Naive thymus-derived CD4-positive, alpha-beta T cell (primary cell): ENCODE measurements around the gene REEP6. TPM values are rescaled to one million over a fixed set of nuclear protein-coding genes. Genes with fewer than 3 reads are reported as not detected.
A peak's percentile ranks its signal among the peaks of the same experiment; 100 is the strongest.

ENCODE experiments used
- ATAC-seq: fragments of 150-1000 bp; cut with Tn5 transposase; 2 replicates; pipeline ENCODE4 v1.10.0; 2021; ENCODE audit warnings: mild to moderate bottlenecking, moderate library complexity
- CTCF ChIA-PET: fragments of 350-600 bp; sonication (Branson Sonifier 250); formaldehyde crosslinking; loops from one replicate; lab custom pipeline; 2021; ENCODE audit warnings: antibody characterized with exemption; lab: Charles Lee
- POLR2A ChIA-PET: fragments of 350-600 bp; sonication (Branson Sonifier 250); formaldehyde crosslinking; loops from one replicate; lab custom pipeline; 2021; ENCODE audit warnings: antibody characterized with exemption, inconsistent platforms; lab: Charles Lee
- DNase-seq, 9 donors: peaks; one replicate each; pipeline versions ENCODE4 v3.0.0 to v3.0.0-alpha.2; 2020 to 2022; ENCODE audit warnings: mixed read lengths in 1 of 9
- H3K27ac ChIP-seq: one replicate; pipeline ENCODE4 v1.7.0; 2013; ENCODE audit warnings: mild to moderate bottlenecking, low read depth, low read length, moderate library complexity
- H3K27me3 ChIP-seq, 2 donors: one replicate each; pipeline ENCODE4 v1.7.0; 2013; ENCODE audit warnings: low read length in 2 of 2, mild to moderate bottlenecking in 2 of 2, moderate library complexity in 2 of 2; ENCODE audit not compliant: control insufficient read depth in 2 of 2, insufficient read depth in 2 of 2
- H3K36me3 ChIP-seq, 3 experiments: 1 replicate in 2 of 3; 2 replicates in 1 of 3; pipeline ENCODE4 v1.7.0; 2013; ENCODE audit warnings: low read length in 3 of 3, mild to moderate bottlenecking in 3 of 3, moderate library complexity in 1 of 3; ENCODE audit not compliant: insufficient read depth in 3 of 3, control insufficient read depth in 2 of 3
- H3K4me1 ChIP-seq, 2 donors: one replicate each; pipeline ENCODE4 v1.7.0; 2013; ENCODE audit warnings: low read length in 2 of 2, mild to moderate bottlenecking in 2 of 2, moderate library complexity in 1 of 2; ENCODE audit not compliant: control insufficient read depth in 2 of 2, insufficient read depth in 2 of 2
- H3K4me3 ChIP-seq: 2 replicates; pipeline ENCODE4 v1.7.0; 2013; ENCODE audit warnings: mild to moderate bottlenecking, low read length
- H3K9me3 ChIP-seq, 3 experiments: 1 replicate in 2 of 3; 2 replicates in 1 of 3; pipeline ENCODE4 v1.7.0; 2013; ENCODE audit warnings: low read length in 3 of 3; ENCODE audit not compliant: control insufficient read depth in 2 of 3
- H3K27ac Mint-ChIP-seq, 9 donors: one replicate each; pipeline ENCODE4 v1.8.0; 2020 to 2022; ENCODE audit warnings: mixed read lengths in 9 of 9, mild to moderate bottlenecking in 8 of 9, moderate library complexity in 5 of 9, inconsistent platforms in 2 of 9
- H3K27me3 Mint-ChIP-seq, 5 donors: one replicate each; pipeline ENCODE4 v1.8.0; 2021 to 2022; ENCODE audit warnings: mixed read lengths in 5 of 5, mild to moderate bottlenecking in 1 of 5
- H3K36me3 Mint-ChIP-seq, 5 donors: one replicate each; pipeline ENCODE4 v1.8.0; 2020 to 2022; ENCODE audit warnings: mixed read lengths in 5 of 5, mild to moderate bottlenecking in 3 of 5, inconsistent platforms in 1 of 5
- H3K4me1 Mint-ChIP-seq, 7 donors: one replicate each; pipeline ENCODE4 v1.8.0; 2020 to 2022; ENCODE audit warnings: mixed read lengths in 7 of 7, mild to moderate bottlenecking in 3 of 7, inconsistent platforms in 1 of 7
- H3K4me3 Mint-ChIP-seq, 10 donors: one replicate each; pipeline ENCODE4 v1.8.0; 2020 to 2022; ENCODE audit warnings: mild to moderate bottlenecking in 10 of 10, mixed read lengths in 10 of 10, moderate library complexity in 6 of 10, inconsistent platforms in 2 of 10
- H3K9me3 Mint-ChIP-seq, 11 donors: one replicate each; pipeline ENCODE4 v1.8.0; 2020 to 2022; ENCODE audit warnings: mixed read lengths in 11 of 11, mild to moderate bottlenecking in 4 of 11, inconsistent platforms in 1 of 11, moderate library complexity in 1 of 11
- intact Hi-C, 2 donors: fragments of 100-400 bp; cut with micrococcal nuclease; formaldehyde crosslinking; loops; one replicate each; pipeline ENCODE4 v1.15.1; 2023
- polyA plus RNA-seq, 2 donors: library from polyadenylated mRNA; unstranded; fragments of 300-500 nt; fragmentation: Illumina TruSeq; gene quantifications; one replicate each; pipeline ENCODE4 v1.2.3, GENCODE V29; 2021
- total RNA-seq, 6 experiments: library from RNA in 5 of 6; stranded (reverse) in 5 of 6; gene quantifications; 1 replicate in 5 of 6; 2 replicates in 1 of 6; pipeline ENCODE4 v1.2.3 and lab custom pipeline; 2021 to 2026

Gene REEP6
- total and polyA plus RNA-seq, 7 experiments from 2014 or later, result 1.6 to 7.2 (median 5.0) TPM

- H3K27ac Mint-ChIP-seq, result no peak overlapping the region
- DNase-seq, result no peak
Measured at GRCh38 chr19:1471010-1471514, 19.9 kb upstream of the REEP6 start.

DNA sequence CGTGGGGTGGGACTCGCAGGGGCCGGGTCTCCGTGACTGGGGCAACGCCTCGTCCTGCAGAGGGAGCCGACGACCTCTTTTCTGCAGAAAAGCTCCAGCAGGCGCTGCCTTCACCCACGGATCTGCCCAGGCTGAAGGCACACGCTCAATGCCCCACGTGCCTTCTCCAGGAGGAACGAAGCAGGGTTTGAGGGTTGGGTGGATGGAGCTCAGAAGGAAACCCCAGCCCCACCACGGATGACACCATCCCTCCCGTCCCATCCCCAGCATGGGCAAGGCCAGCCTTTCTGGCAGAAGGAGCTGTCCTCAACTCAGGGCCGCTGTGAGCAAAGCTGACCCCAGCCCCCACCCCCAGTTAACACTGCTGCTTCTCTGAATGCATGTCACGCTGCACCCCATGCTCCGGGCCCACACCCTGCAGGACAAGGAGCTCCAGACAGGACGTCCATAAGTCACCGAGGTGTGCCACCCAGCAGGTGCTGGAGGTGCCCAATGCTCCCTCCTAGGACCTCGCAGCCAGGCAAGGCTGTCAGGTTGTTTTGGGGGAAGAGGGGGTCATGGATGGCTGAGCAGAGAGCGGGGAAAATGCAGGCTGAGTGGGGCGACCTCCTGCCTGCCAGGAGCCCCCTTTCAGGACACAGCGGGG is 19.3 kb upstream of the REEP6 start:
- Histone ChIP-seq H3K9me3 (no peaks in the 10 kb centered on the region), H3K4me1 (peaks cover 19 to 30% of the 10 kb centered on the region in 2 donors), H3K36me3 (peaks cover 0 to 26% (median 0%) of the 10 kb centered on the region in 3 experiments), H3K4me3 (peak overlapping the region; percentile 59), H3K27ac (no peak overlapping the region), H3K27me3 (peaks cover 0 to 6% of the 10 kb centered on the region in 2 donors)
- ChIA-PET CTCF (interaction anchor here (1.1 kb wide), 1 partner anchor 28 kb away, joined by 3 read pairs; no protein-coding TSS in a partner anchor), POLR2A (interaction anchor here (0.9 to 1.7 kb wide), 4 partner anchors 8 to 197 kb away, joined by 3 to 5 read pairs (median 4); partner anchors contain the start of genes C19orf25 and FAM174C)
- H3K4me3 Mint-ChIP-seq, result peak overlapping the region; percentile 14 to 87 (median 72)
- H3K36me3 Mint-ChIP-seq, result no peaks in the 10 kb centered on the region
- no peak overlapping the region for H3K27ac Mint-ChIP-seq
- intact Hi-C loops, result loop anchor here in 1 of 2 donors (2.0 kb wide), 1 partner anchor 41 kb away; the partner anchor contains the start of gene ADAMTSL5
- H3K4me1 Mint-ChIP-seq, result peaks cover 0 to 16% (median 13%) of the 10 kb centered on the region in 7 donors
- peak; percentile 19 for ATAC-seq
- no peaks in the 10 kb centered on the region for H3K9me3 Mint-ChIP-seq
- DNase-seq, result peak in 1 of 9 donors; percentile 34
- H3K27me3 Mint-ChIP-seq, result peaks cover 0 to 16% (median 0%) of the 10 kb centered on the region in 5 donors

More at GRCh38 chr19:1471010-1471514, 19.9 kb upstream of the REEP6 start:
- Mint-ChIP-seq H3K4me3 (peak overlapping the region; percentile 65 to 87 (median 72)), H3K4me1 (peaks cover 0 to 14% (median 12%) of the 10 kb centered on the region in 7 donors), H3K9me3 (no peaks in the 10 kb centered on the region), H3K27me3 (peaks cover 0 to 16% (median 0%) of the 10 kb centered on the region in 5 donors), H3K36me3 (no peaks in the 10 kb centered on the region)
- intact Hi-C loops, result loop anchor here in 1 of 2 donors (2.0 kb wide), 1 partner anchor 42 kb away; the partner anchor contains the start of gene ADAMTSL5
- Histone ChIP-seq H3K4me3 (peak overlapping the region; percentile 59), H3K4me1 (peaks cover 19 to 30% of the 10 kb centered on the region in 2 donors), H3K36me3 (peaks cover 0 to 20% (median 0%) of the 10 kb centered on the region in 3 experiments), H3K27me3 (peaks cover 0 to 6% of the 10 kb centered on the region in 2 donors), H3K9me3 (no peaks in the 10 kb centered on the region), H3K27ac (no peak overlapping the region)
- ATAC-seq, result peak; percentile 43
- CTCF ChIA-PET, result interaction anchor here (1.1 kb wide), 1 partner anchor 28 kb away, joined by 3 read pairs; no protein-coding TSS in a partner anchor
- POLR2A ChIA-PET, result interaction anchor here (0.9 to 1.7 kb wide), 2 partner anchors 8 to 10 kb away, joined by 4 to 5 read pairs; partner anchors contain the start of gene C19orf25

DNA sequence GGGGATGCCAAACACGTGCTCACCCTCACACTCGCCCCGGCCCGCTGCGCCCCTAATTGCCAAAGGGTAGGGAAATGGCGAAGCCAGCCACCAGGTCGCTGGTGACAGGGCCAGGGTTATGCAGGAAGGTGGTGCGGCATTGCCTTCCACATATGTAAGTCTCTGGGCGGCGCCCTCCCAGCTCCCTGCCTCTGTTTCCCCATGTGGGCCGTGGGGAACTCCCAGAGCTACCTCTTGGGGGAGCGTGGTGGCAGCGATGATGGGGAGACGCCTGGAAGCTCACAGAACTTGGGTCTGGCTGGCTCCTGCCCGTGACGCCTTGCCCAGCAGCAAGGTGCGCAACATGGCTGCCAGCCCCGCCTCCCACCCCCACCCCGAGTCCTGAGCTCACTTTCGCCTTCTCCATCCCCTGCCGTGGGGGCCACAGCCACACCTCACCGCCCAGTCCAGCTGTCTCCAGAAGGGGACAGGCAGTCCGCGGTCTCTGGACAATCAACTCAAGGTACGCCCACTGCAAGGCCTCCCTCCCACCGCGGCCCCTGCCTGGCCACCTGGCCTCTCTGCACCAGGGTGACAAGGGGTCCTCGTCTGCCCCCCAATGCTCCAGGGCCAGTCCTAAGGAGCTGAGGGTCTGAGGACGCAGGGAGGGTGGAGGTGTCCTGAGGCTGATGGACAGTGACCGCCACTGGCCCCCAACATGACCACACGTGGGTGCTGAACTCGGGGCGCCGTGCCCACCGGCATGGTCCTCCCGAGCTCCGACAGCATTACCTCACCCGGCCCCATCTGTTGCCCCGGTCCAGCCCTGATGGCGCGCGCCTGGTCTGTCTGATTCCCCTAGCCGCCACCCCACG is 18.5 kb upstream of the REEP6 start:
- H3K9me3 Mint-ChIP-seq, result no peaks in the 10 kb centered on the region
- Histone ChIP-seq H3K36me3 (peaks cover 0 to 26% (median 0%) of the 10 kb centered on the region in 3 experiments), H3K27me3 (peaks cover 0 to 3% of the 10 kb centered on the region in 2 donors), H3K27ac (no peak overlapping the region), H3K4me1 (peaks cover 22% of the 10 kb centered on the region in 2 donors), H3K4me3 (no peak overlapping the region), H3K9me3 (no peaks in the 10 kb centered on the region)
- ATAC-seq, result no peak
- H3K36me3 Mint-ChIP-seq, result peaks cover 0 to 3% (median 0%) of the 10 kb centered on the region in 5 donors
- DNase-seq, result no peak
- ChIA-PET CTCF (interaction anchor here (1.1 kb wide), 1 partner anchor 29 kb away, joined by 3 read pairs; no protein-coding TSS in a partner anchor), POLR2A (interaction anchor here (1.0 to 1.6 kb wide), 2 partner anchors 27 to 197 kb away, joined by 3 to 5 read pairs; partner anchors contain the start of gene FAM174C)
- H3K27me3 Mint-ChIP-seq, result peaks cover 0 to 16% (median 0%) of the 10 kb centered on the region in 5 donors
- intact Hi-C loops, result no loop called here
- no peak overlapping the region for H3K27ac Mint-ChIP-seq
- H3K4me3 Mint-ChIP-seq, result peak overlapping the region in 6 of 10 donors; percentile 39 to 87 (median 48)
- H3K4me1 Mint-ChIP-seq, result peaks cover 4 to 21% (median 17%) of the 10 kb centered on the region in 7 donors

- POLR2A ChIA-PET, result interaction anchor here (0.9 to 1.6 kb wide), 3 partner anchors 28 to 204 kb away, joined by 3 to 5 read pairs (median 3); partner anchors contain the start of genes CIRBP and FAM174C
Measured at GRCh38 chr19:1473085-1473851, 17.7 kb upstream of the REEP6 start.

GRCh38 chr19:1474011-1474764 is 16.8 kb upstream of the REEP6 start:
- Histone ChIP-seq H3K9me3 (no peaks in the 10 kb centered on the region), H3K4me3 (no peak overlapping the region), H3K36me3 (peaks cover 0 to 26% (median 0%) of the 10 kb centered on the region in 3 experiments), H3K27ac (no peak overlapping the region), H3K27me3 (no peaks in the 10 kb centered on the region), H3K4me1 (peaks cover 18 to 25% of the 10 kb centered on the region in 2 donors)
- no peak for ATAC-seq
- POLR2A ChIA-PET, result interaction anchor here (0.6 to 1.3 kb wide), 3 partner anchors 16 to 205 kb away, joined by 3 to 5 read pairs (median 4); partner anchors contain the start of genes CIRBP, PCSK4 and REEP6
- H3K27ac Mint-ChIP-seq, result no peak overlapping the region
- CTCF ChIA-PET, result interaction anchor here (0.6 kb wide), 1 partner anchor 71 kb away, joined by 4 read pairs; no protein-coding TSS in a partner anchor
- H3K4me3 Mint-ChIP-seq, result no peak overlapping the region
- intact Hi-C loops, result no loop called here
- no peaks in the 10 kb centered on the region for H3K9me3 Mint-ChIP-seq
- H3K36me3 Mint-ChIP-seq, result peaks cover 0 to 7% (median 3%) of the 10 kb centered on the region in 5 donors
- peaks cover 0 to 18% (median 0%) of the 10 kb centered on the region in 5 donors for H3K27me3 Mint-ChIP-seq
- peaks cover 9 to 34% (median 18%) of the 10 kb centered on the region in 7 donors for H3K4me1 Mint-ChIP-seq
- DNase-seq, result no peak

More at GRCh38 chr19:1473085-1473851, 17.7 kb upstream of the REEP6 start:
- DNase-seq, result no peak
- Mint-ChIP-seq H3K27me3 (peaks cover 0 to 16% (median 0%) of the 10 kb centered on the region in 5 donors), H3K4me1 (peaks cover 4 to 29% (median 18%) of the 10 kb centered on the region in 7 donors), H3K27ac (no peak overlapping the region), H3K9me3 (no peaks in the 10 kb centered on the region), H3K4me3 (peak overlapping the region in 7 of 10 donors; percentile 18 to 87 (median 41)), H3K36me3 (peaks cover 0 to 3% (median 0%) of the 10 kb centered on the region in 5 donors)
- CTCF ChIA-PET, result no interaction called here
- Histone ChIP-seq H3K27ac (no peak overlapping the region), H3K4me1 (peaks cover 19 to 26% of the 10 kb centered on the region in 2 donors), H3K27me3 (peaks cover 0 to 2% of the 10 kb centered on the region in 2 donors), H3K4me3 (no peak overlapping the region), H3K9me3 (no peaks in the 10 kb centered on the region), H3K36me3 (peaks cover 0 to 26% (median 0%) of the 10 kb centered on the region in 3 experiments)
- intact Hi-C loops, result no loop called here
- ATAC-seq, result no peak
